Activated T-cell treated with anti-CD3 and anti-CD28 coated beads, Interleukin-2, amount 50 U/mL, for 4 hours (primary cell): ENCODE data around the gene MRI1. TPM values are rescaled to one million over a fixed set of nuclear protein-coding genes. Genes with fewer than 3 reads are reported as not detected.

Experiments
- ATAC-seq, 2 donors: fragments of 200-7000 bp; cut with Tn5 transposase; one replicate each; pipeline ENCODE4 v1.10.0; 2021
- DNase-seq: peaks from one replicate; pipeline ENCODE4 v3.0.0-alpha.2; 2020
- H3K27me3 Mint-ChIP-seq: one replicate; pipeline ENCODE4 v1.8.0; 2021; ENCODE audit warnings: low read depth, mixed read lengths
- H3K36me3 Mint-ChIP-seq: one replicate; pipeline ENCODE4 v1.8.0; 2022; ENCODE audit warnings: mixed read lengths; ENCODE audit not compliant: insufficient read depth
- H3K4me1 Mint-ChIP-seq: one replicate; pipeline ENCODE4 v1.8.0; 2021; ENCODE audit warnings: low read depth, mixed read lengths
- H3K4me3 Mint-ChIP-seq: one replicate; pipeline ENCODE4 v1.8.0; 2021; ENCODE audit warnings: mild to moderate bottlenecking, moderate library complexity, mixed read lengths
- H3K9me3 Mint-ChIP-seq: one replicate; pipeline ENCODE4 v1.8.0; 2021; ENCODE audit warnings: mixed read lengths
- total RNA-seq, 3 donors: library from RNA; stranded (reverse); gene quantifications; one replicate each; pipeline ENCODE4 v1.2.1, GENCODE V29; 2021

Gene MRI1
- total RNA-seq, 3 donors from 2014 or later = 27.1 to 48.8 (median 33.7) TPM

GRCh38 chr19:13794757-13795589 is 30.7 kb downstream of the MRI1 start, which contains the start of gene ZSWIM4:
TSS of gene ZSWIM4 (plus strand) at chr19:13795443. CDS start at chr19:13795649, 206 bp downstream.
- no peaks in the 10 kb centered on the region for H3K27me3 Mint-ChIP-seq
- ATAC-seq (peak; percentile 99), DNase-seq (peak; percentile 87)
- H3K4me1 Mint-ChIP-seq = peaks cover 29% of the 10 kb centered on the region
- no peaks in the 10 kb centered on the region for H3K9me3 Mint-ChIP-seq
- peak within 1 kb of the TSS; percentile 96 for H3K4me3 Mint-ChIP-seq
- H3K36me3 Mint-ChIP-seq = no peaks in the 10 kb centered on the region

- H3K27me3 Mint-ChIP-seq = no peaks in the 10 kb centered on the region
- ATAC-seq (peak; percentile 15 to 25), DNase-seq (no peak)
- H3K4me3 Mint-ChIP-seq = peak overlapping the region; percentile 77
- no peaks in the 10 kb centered on the region for H3K9me3 Mint-ChIP-seq
- H3K36me3 Mint-ChIP-seq = no peaks in the 10 kb centered on the region
- H3K4me1 Mint-ChIP-seq = peaks cover 23% of the 10 kb centered on the region
Observed at GRCh38 chr19:13795595-13796300, 31.4 kb downstream of the MRI1 start.

- Mint-ChIP-seq H3K4me3 (peak overlapping the region; percentile 77), H3K4me1 (peaks cover 23% of the 10 kb centered on the region), H3K9me3 (no peaks in the 10 kb centered on the region), H3K27me3 (no peaks in the 10 kb centered on the region), H3K36me3 (no peaks in the 10 kb centered on the region)
- ATAC-seq (no peak), DNase-seq (no peak)
Observed at GRCh38 chr19:13796301-13797057, 32.2 kb downstream of the MRI1 start.

GRCh38 chr19:13797058-13797440 is 32.7 kb downstream of the MRI1 start:
- peaks cover 23% of the 10 kb centered on the region for H3K4me1 Mint-ChIP-seq
- H3K4me3 Mint-ChIP-seq = peak overlapping the region; percentile 77
- H3K27me3 Mint-ChIP-seq = no peaks in the 10 kb centered on the region
- ATAC-seq = no peak
- DNase-seq = no peak
- no peaks in the 10 kb centered on the region for H3K36me3 Mint-ChIP-seq
- no peaks in the 10 kb centered on the region for H3K9me3 Mint-ChIP-seq

GRCh38 chr19:13797870-13798269 is 33.5 kb downstream of the MRI1 start:
- Mint-ChIP-seq H3K9me3 (no peaks in the 10 kb centered on the region), H3K36me3 (no peaks in the 10 kb centered on the region), H3K27me3 (no peaks in the 10 kb centered on the region), H3K4me3 (no peak overlapping the region), H3K4me1 (peaks cover 23% of the 10 kb centered on the region)
- DNase-seq (no peak), ATAC-seq (no peak)

- Mint-ChIP-seq H3K9me3 (no peaks in the 10 kb centered on the region), H3K36me3 (no peaks in the 10 kb centered on the region), H3K27me3 (no peaks in the 10 kb centered on the region), H3K4me3 (no peak overlapping the region), H3K4me1 (peaks cover 17% of the 10 kb centered on the region)
- no peak for ATAC-seq
- no peak for DNase-seq
Observed at GRCh38 chr19:13799669-13800068, 35.3 kb downstream of the MRI1 start.

GRCh38 chr19:13803038-13803437 is 38.7 kb downstream of the MRI1 start:
- ATAC-seq = no peak

GRCh38 chr19:13804830-13805683 is 40.7 kb downstream of the MRI1 start:
- Mint-ChIP-seq H3K27me3 (no peaks in the 10 kb centered on the region), H3K4me3 (no peak overlapping the region), H3K36me3 (no peaks in the 10 kb centered on the region), H3K9me3 (no peaks in the 10 kb centered on the region), H3K4me1 (no peaks in the 10 kb centered on the region)
- DNase-seq (peak; percentile 28), ATAC-seq (no peak)

More at GRCh38 chr19:13803038-13803437, 38.7 kb downstream of the MRI1 start:
- H3K4me3 Mint-ChIP-seq = no peak overlapping the region
- H3K9me3 Mint-ChIP-seq = no peaks in the 10 kb centered on the region
- no peaks in the 10 kb centered on the region for H3K4me1 Mint-ChIP-seq
- no peaks in the 10 kb centered on the region for H3K27me3 Mint-ChIP-seq
- DNase-seq = no peak
- H3K36me3 Mint-ChIP-seq = no peaks in the 10 kb centered on the region

GRCh38 chr19:13806728-13807127 is 42.4 kb downstream of the MRI1 start:
- ATAC-seq = no peak
- H3K9me3 Mint-ChIP-seq = no peaks in the 10 kb centered on the region
- H3K4me1 Mint-ChIP-seq = no peaks in the 10 kb centered on the region
- no peaks in the 10 kb centered on the region for H3K36me3 Mint-ChIP-seq
- H3K4me3 Mint-ChIP-seq = no peak overlapping the region
- no peaks in the 10 kb centered on the region for H3K27me3 Mint-ChIP-seq
- no peak for DNase-seq

- Mint-ChIP-seq H3K9me3 (no peaks in the 10 kb centered on the region), H3K4me3 (no peak overlapping the region), H3K27me3 (no peaks in the 10 kb centered on the region), H3K36me3 (no peaks in the 10 kb centered on the region), H3K4me1 (no peaks in the 10 kb centered on the region)
- ATAC-seq = no peak
- DNase-seq = no peak
Observed at GRCh38 chr19:13807421-13808021, 43.2 kb downstream of the MRI1 start.

- Mint-ChIP-seq H3K36me3 (peaks cover 3% of the 10 kb centered on the region), H3K4me3 (no peak overlapping the region), H3K27me3 (no peaks in the 10 kb centered on the region), H3K9me3 (no peaks in the 10 kb centered on the region), H3K4me1 (no peaks in the 10 kb centered on the region)
- ATAC-seq = no peak
- DNase-seq = no peak
Observed at GRCh38 chr19:13808856-13809255, 44.5 kb downstream of the MRI1 start.

- Mint-ChIP-seq H3K4me3 (no peak overlapping the region), H3K36me3 (peaks cover 3% of the 10 kb centered on the region), H3K9me3 (no peaks in the 10 kb centered on the region), H3K27me3 (no peaks in the 10 kb centered on the region), H3K4me1 (no peaks in the 10 kb centered on the region)
- ATAC-seq (no peak), DNase-seq (no peak)
Observed at GRCh38 chr19:13812544-13812943, 48.2 kb downstream of the MRI1 start.

GRCh38 chr19:13813147-13813546 is 48.8 kb downstream of the MRI1 start:
- Mint-ChIP-seq H3K4me1 (no peaks in the 10 kb centered on the region), H3K36me3 (peaks cover 3% of the 10 kb centered on the region), H3K4me3 (no peak overlapping the region), H3K27me3 (no peaks in the 10 kb centered on the region), H3K9me3 (no peaks in the 10 kb centered on the region)
- ATAC-seq (no peak), DNase-seq (no peak)
